Caco-2 (cell line): Measurements from ENCODE around the gene XKRX. TPM values are rescaled to one million over a fixed set of nuclear protein-coding genes. Genes with fewer than 3 reads are reported as not detected.
A peak's percentile ranks its signal among the peaks of the same experiment; 100 is the strongest.

ENCODE experiments used
- BruUV-seq: library from RNA; stranded (reverse); fragments of 400-500 nt; replicated peaks from 2 replicates; lab custom pipeline; 2021; lab: Mats Ljungman, UMichigan
- CTCF ChIA-PET: fragments of 300-600 bp; sonication (Branson Sonifier 250); formaldehyde crosslinking; loops from one replicate; lab custom pipeline; 2022; ENCODE audit warnings: antibody characterized with exemption; lab: Charles Lee
- POLR2A ChIA-PET: fragments of 300-600 bp; sonication (Branson Sonifier 250); formaldehyde crosslinking; loops from one replicate; lab custom pipeline; 2022; ENCODE audit warnings: antibody characterized with exemption; lab: Charles Lee
- DNase-seq, 2 experiments: peaks; one replicate each; pipeline versions ENCODE4 v3.0.0 to v3.0.0-alpha.2; 2020 to 2022
- H3K27me3 ChIP-seq: replicated peaks from 2 replicates; pipeline ENCODE4 v1.6.0; 2011; ENCODE audit warnings: low read length; ENCODE audit not compliant: control insufficient read depth, insufficient read depth
- H3K36me3 ChIP-seq: 2 replicates; pipeline ENCODE4 v1.5.1; 2011; ENCODE audit warnings: low read length; ENCODE audit not compliant: control insufficient read depth, insufficient read depth
- H3K4me1 ChIP-seq: fragments of 250-450 bp; sonication (Bioruptor Pico); 2 replicates; pipeline ENCODE4 v1.5.1; 2020; ENCODE audit warnings: mild to moderate bottlenecking
- H3K4me3 ChIP-seq: 2 replicates; pipeline ENCODE4 v1.5.1; 2011; ENCODE audit warnings: low read depth, mild to moderate bottlenecking, control low read depth, low read length
- H3K9me3 ChIP-seq: fragments of 250-450 bp; sonication (Bioruptor Pico); 2 replicates; pipeline ENCODE4 v1.5.1; 2020; ENCODE audit warnings: mild to moderate bottlenecking, moderate library complexity
- H3K27ac Mint-ChIP-seq: one replicate; pipeline ENCODE4 v1.8.0; 2022; ENCODE audit warnings: mixed read lengths; ENCODE audit not compliant: unreplicated experiment
- H3K27me3 Mint-ChIP-seq: one replicate; pipeline ENCODE4 v1.8.0; 2022; ENCODE audit warnings: mixed read lengths; ENCODE audit not compliant: insufficient read depth, unreplicated experiment
- H3K36me3 Mint-ChIP-seq: one replicate; pipeline ENCODE4 v1.8.0; 2022; ENCODE audit warnings: mild to moderate bottlenecking, mixed read lengths; ENCODE audit not compliant: insufficient read depth, unreplicated experiment
- H3K4me1 Mint-ChIP-seq: one replicate; pipeline ENCODE4 v1.8.0; 2022; ENCODE audit warnings: low read depth, mixed read lengths; ENCODE audit not compliant: unreplicated experiment
- H3K4me3 Mint-ChIP-seq: one replicate; pipeline ENCODE4 v1.8.0; 2022; ENCODE audit warnings: mild to moderate bottlenecking, moderate library complexity, mixed read lengths; ENCODE audit not compliant: unreplicated experiment
- H3K9me3 Mint-ChIP-seq: one replicate; pipeline ENCODE4 v1.8.0; 2022; ENCODE audit warnings: mixed read lengths; ENCODE audit not compliant: unreplicated experiment
- intact Hi-C: fragments of 100-400 bp; cut with micrococcal nuclease; formaldehyde crosslinking; loops from one replicate; pipeline ENCODE4 v1.10.0; 2022; ENCODE audit not compliant: unreplicated experiment
- total RNA-seq: library from RNA; stranded (reverse); gene quantifications from 2 replicates; pipeline ENCODE4 v1.2.3, GENCODE V29; 2022
- TF ChIP-seq, protein P1 (sequence below), 2 experiments: fragments of 200-600 bp in 1 of 2; IDR thresholded peaks; 1 replicate in 1 of 2; 2 replicates in 1 of 2; pipeline versions ENCODE4 v1.5.1 to v1.8.0; 2011 to 2022; ENCODE audit warnings: antibody characterized with exemption in 1 of 2, control low read depth in 1 of 2, inconsistent platforms in 1 of 2, low read depth in 1 of 2, low read length in 1 of 2, mild to moderate bottlenecking in 1 of 2, moderate library complexity in 1 of 2; ENCODE audit not compliant: insufficient read depth in 1 of 2, severe bottlenecking in 1 of 2, unreplicated experiment in 1 of 2

Gene XKRX
- total RNA-seq, 1 experiment from 2014 or later: 29.7 TPM

DNA sequence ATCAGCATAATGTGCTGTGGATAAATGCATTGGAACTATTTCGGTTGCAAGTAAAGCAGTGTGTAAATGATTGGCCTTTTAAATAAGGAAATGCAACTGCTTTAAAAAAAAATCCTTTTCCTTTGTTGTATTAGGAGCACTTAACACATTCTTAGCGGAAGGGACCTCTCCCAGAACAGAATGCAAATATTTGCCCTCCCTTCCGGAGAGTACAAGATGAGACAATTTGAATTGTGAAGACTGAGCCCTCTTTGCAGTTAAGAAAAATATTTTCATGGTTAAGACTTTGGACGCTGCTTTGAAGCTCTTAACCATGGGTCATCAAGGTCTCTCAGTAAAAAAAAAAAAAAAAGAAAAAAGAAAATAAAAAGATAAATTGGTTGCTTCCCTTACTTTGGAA is 45.1 kb downstream of the XKRX start:
- no peak overlapping the region for H3K4me3 ChIP-seq
- peak; percentile 53 to 58 for DNase-seq
- no peaks in the 10 kb centered on the region for H3K9me3 ChIP-seq
- ChIA-PET CTCF (no interaction called here), POLR2A (interaction anchor here (1.0 kb wide), 1 partner anchor 9 kb away, joined by 3 read pairs; the partner anchor contains the start of gene NOX1)
- peak overlapping the region; percentile 70 for H3K4me3 Mint-ChIP-seq
- peak overlapping the region; percentile 63 for H3K27ac Mint-ChIP-seq
- H3K4me1 ChIP-seq: peaks cover 39% of the 10 kb centered on the region
- BruUV-seq: no TSS peak
- intact Hi-C loops: loop anchor here (1.0 to 2.0 kb wide), 3 partner anchors 9 to 63 kb away; partner anchors contain the start of genes CSTF2, NOX1 and XKRX
- no peaks in the 10 kb centered on the region for H3K27me3 Mint-ChIP-seq
- H3K9me3 Mint-ChIP-seq: no peaks in the 10 kb centered on the region
- H3K27me3 ChIP-seq: no peaks in the 10 kb centered on the region
- peaks cover 22% of the 10 kb centered on the region for H3K36me3 Mint-ChIP-seq
- TF ChIP-seq, protein P1, sequence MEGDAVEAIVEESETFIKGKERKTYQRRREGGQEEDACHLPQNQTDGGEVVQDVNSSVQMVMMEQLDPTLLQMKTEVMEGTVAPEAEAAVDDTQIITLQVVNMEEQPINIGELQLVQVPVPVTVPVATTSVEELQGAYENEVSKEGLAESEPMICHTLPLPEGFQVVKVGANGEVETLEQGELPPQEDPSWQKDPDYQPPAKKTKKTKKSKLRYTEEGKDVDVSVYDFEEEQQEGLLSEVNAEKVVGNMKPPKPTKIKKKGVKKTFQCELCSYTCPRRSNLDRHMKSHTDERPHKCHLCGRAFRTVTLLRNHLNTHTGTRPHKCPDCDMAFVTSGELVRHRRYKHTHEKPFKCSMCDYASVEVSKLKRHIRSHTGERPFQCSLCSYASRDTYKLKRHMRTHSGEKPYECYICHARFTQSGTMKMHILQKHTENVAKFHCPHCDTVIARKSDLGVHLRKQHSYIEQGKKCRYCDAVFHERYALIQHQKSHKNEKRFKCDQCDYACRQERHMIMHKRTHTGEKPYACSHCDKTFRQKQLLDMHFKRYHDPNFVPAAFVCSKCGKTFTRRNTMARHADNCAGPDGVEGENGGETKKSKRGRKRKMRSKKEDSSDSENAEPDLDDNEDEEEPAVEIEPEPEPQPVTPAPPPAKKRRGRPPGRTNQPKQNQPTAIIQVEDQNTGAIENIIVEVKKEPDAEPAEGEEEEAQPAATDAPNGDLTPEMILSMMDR (IDR thresholded peaks at IDR 0.05; ENCODE audit: insufficient read depth in 1 of 2, low read depth in 1 of 2, low read length in 1 of 2, severe bottlenecking in 1 of 2, unreplicated experiment in 1 of 2): no peak
- H3K4me1 Mint-ChIP-seq: peaks cover 18% of the 10 kb centered on the region
- no peaks in the 10 kb centered on the region; the same call in 1 of the 2 replicates for H3K36me3 ChIP-seq

DNA sequence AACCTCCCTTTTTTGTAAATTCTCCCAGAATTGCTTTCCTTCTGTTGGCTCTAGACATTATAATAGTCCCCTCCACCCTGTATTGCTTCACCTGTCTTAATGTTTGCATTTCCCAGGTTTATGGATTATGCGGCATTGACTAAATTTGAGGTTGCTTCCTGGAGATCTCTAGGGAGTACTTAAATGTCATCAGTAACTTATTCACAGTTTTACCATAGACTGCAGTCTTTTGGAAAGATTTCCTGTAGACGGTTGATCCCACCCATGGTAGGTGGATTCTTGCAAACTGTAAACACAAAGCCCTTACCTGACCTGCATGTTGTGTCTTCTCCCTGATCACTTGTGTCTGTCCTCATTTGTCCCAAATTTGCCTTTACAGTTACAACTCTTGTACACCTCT is 48.3 kb downstream of the XKRX start:
- Histone ChIP-seq H3K27me3 (no peaks in the 10 kb centered on the region), H3K36me3 (no peaks in the 10 kb centered on the region), H3K4me1 (peaks cover 41% of the 10 kb centered on the region), H3K4me3 (no peak overlapping the region), H3K9me3 (no peaks in the 10 kb centered on the region)
- intact Hi-C loops: no loop called here
- H3K27me3 Mint-ChIP-seq: no peaks in the 10 kb centered on the region
- H3K9me3 Mint-ChIP-seq: no peaks in the 10 kb centered on the region
- POLR2A ChIA-PET: no interaction called here
- BruUV-seq: no TSS peak
- CTCF ChIA-PET: no interaction called here
- H3K4me3 Mint-ChIP-seq: no peak overlapping the region
- TF ChIP-seq, protein P1 (IDR thresholded peaks at IDR 0.05; ENCODE audit: insufficient read depth in 1 of 2, low read depth in 1 of 2, low read length in 1 of 2, severe bottlenecking in 1 of 2, unreplicated experiment in 1 of 2): no peak
- H3K36me3 Mint-ChIP-seq: peaks cover 14% of the 10 kb centered on the region
- peaks cover 18% of the 10 kb centered on the region for H3K4me1 Mint-ChIP-seq
- no peak overlapping the region for H3K27ac Mint-ChIP-seq
- DNase-seq: no peak

DNA sequence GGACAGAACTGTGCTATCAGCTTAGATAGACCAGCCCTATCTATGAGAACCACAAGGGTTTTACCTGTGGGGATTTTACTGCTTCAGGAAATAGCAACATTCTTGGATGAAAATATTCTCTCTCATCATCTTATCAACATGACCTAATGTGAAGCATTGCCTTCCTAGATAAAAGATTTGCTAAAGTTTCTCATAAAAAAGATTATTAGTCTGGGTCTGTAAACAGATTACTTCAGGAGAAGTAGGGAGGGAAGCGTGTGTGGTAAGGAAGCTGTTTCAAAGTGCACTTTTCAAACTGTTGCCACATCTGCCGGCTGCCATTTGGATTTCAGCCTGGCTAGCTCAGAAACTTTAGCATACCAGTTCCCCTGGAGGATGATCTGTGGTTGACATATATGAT is 54.4 kb downstream of the XKRX start, which contains the start of gene NOX1:
Gene NOX1 (minus strand): TSS at position 35 of the 400 bp plus-strand sequence. CDS start 220 bp downstream, outside the sequence.
- peak; percentile 47 to 61 for DNase-seq
- Histone ChIP-seq H3K4me3 (no peak within 1 kb of the TSS), H3K27me3 (no peaks in the 10 kb centered on the region), H3K4me1 (peaks cover 11% of the 10 kb centered on the region), H3K36me3 (no peaks in the 10 kb centered on the region), H3K9me3 (no peaks in the 10 kb centered on the region)
- Mint-ChIP-seq H3K9me3 (no peaks in the 10 kb centered on the region), H3K4me3 (peak within 1 kb of the TSS; percentile 61), H3K27me3 (no peaks in the 10 kb centered on the region), H3K4me1 (peaks cover 16% of the 10 kb centered on the region), H3K27ac (peak within 1 kb of the TSS; percentile 11), H3K36me3 (no peaks in the 10 kb centered on the region)
- intact Hi-C loops: loop anchor here (1.0 to 5.0 kb wide), 2 partner anchors 9 to 52 kb away; partner anchors contain the start of gene CSTF2
- TF ChIP-seq, protein P1 (IDR thresholded peaks at IDR 0.05; ENCODE audit: insufficient read depth in 1 of 2, low read depth in 1 of 2, low read length in 1 of 2, severe bottlenecking in 1 of 2, unreplicated experiment in 1 of 2): no peak
- BruUV-seq: no TSS peak
- POLR2A ChIA-PET: interaction anchor here (0.8 to 1.1 kb wide), 2 partner anchors 10 to 224 kb away, joined by 3 read pairs; partner anchors contain the start of gene CENPI
- CTCF ChIA-PET: no interaction called here
